ENCODE measurements around the gene BPIFB2. TPM values are rescaled to one million over a fixed set of nuclear protein-coding genes. Genes with fewer than 3 reads are reported as not detected.

BPIFB2 gene
- total and polyA plus RNA-seq, 11 donors = not detected

DNA sequence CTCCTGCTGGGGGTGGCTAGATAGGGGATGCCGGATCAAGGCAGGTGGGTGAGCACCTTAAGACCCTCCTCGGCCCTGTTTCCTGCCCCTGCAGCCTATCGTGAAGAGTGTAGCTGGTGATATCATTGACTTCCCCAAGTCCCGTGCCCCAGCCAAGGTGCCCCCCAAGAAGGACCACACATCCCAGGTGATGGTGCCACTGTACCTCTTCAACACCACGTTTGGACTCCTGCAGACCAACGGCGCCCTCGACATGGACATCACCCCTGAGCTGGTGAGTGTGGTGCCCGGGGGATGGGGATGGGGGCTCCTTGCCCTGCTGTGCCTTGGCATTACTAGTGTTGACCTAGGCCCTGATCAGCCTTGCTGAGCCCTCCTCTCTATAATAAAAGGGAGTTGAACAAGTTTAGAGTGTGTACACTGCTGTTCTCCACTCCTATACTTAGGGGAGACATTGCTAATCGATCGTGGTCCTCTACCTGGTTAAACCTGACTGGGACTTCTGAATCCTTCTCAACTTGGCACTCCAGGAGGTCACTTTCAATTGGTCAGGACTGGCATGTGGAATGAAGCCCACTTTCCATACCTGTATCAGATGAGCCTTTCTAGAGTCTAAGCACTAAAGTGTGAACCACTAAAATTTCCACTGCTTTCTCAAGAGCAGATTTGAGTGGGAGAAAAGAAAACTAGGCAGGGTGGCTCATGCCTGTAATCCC lies 57.2 kb downstream of the BPIFB2 start:
- intact Hi-C loops (cut with DNase I) = no loop called here
- WGBS, 4 donors = 90 to 94% (median 93%) methylated on average over 11 of the region's 11 CpGs
- DNase-seq = no peak

GRCh38 chr20:33065785-33066184 lies 58.3 kb downstream of the BPIFB2 start:
- Histone ChIP-seq H3K4me3 (no peak overlapping the region), H3K9me3 (no peaks in the 10 kb centered on the region), H3K36me3 (no peaks in the 10 kb centered on the region), H3K4me1 (no peaks in the 10 kb centered on the region), H3K27me3 (peaks cover 0 to 8% (median 0%) of the 10 kb centered on the region in 9 donors), H3K27ac (no peak overlapping the region)
- 84 to 95% (median 85%) methylated on average over 9 of the region's 9 CpGs for WGBS, 4 donors
- DNase-seq (no peak), ATAC-seq (no peak)
- TF ChIP-seq CTCF (IDR thresholded peaks at IDR 0.05) (no peak), POLR2A (IDR thresholded peaks at IDR 0.05) (no peak)
- intact Hi-C loops (cut with DNase I) = no loop called here

More for the DNA sequence above, 57.2 kb downstream of the BPIFB2 start:
- H3K4me3 ChIP-seq = no peak overlapping the region
- H3K27ac ChIP-seq = no peak overlapping the region
- H3K27me3 ChIP-seq = peaks cover 0 to 8% (median 0%) of the 10 kb centered on the region in 9 donors
- no peaks in the 10 kb centered on the region for H3K36me3 ChIP-seq
- no peaks in the 10 kb centered on the region for H3K4me1 ChIP-seq
- no peaks in the 10 kb centered on the region for H3K9me3 ChIP-seq
- no peak for TF ChIP-seq CTCF (IDR thresholded peaks at IDR 0.05)
- TF ChIP-seq POLR2A (IDR thresholded peaks at IDR 0.05) = no peak
- no peak for ATAC-seq

DNA sequence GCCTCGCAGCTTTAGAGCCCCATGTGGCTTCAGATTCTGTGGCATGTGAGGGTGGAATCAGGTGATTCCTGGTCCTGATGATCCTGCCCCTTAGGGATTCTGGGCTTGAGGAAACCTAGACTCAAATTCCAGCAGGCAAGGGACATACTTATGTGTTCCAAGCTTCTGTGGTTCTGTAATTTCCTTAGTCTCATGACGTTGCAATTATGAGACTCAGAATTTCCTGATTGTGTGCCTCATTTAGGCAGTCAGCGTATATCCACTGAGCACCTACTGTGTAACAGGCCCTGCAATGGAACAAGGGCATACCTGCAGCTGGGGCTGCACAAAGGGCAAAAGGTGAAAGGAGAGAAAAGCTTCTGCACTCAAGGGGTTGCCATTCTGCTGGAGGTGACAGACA lies 60.3 kb downstream of the BPIFB2 start:
- intact Hi-C loops (cut with DNase I) = no loop called here
- Histone ChIP-seq H3K4me3 (no peak overlapping the region), H3K27ac (no peak overlapping the region), H3K4me1 (no peaks in the 10 kb centered on the region), H3K9me3 (no peaks in the 10 kb centered on the region), H3K36me3 (no peaks in the 10 kb centered on the region), H3K27me3 (peaks cover 0 to 12% (median 0%) of the 10 kb centered on the region in 9 donors)
- DNase-seq (no peak), ATAC-seq (no peak)
- no peak for TF ChIP-seq CTCF (IDR thresholded peaks at IDR 0.05)
- WGBS, 4 donors = 68 to 81% (median 76%) methylated on average over 3 of the region's 3 CpGs

GRCh38 chr20:33068251-33068939 lies 60.9 kb downstream of the BPIFB2 start:
- no peak for DNase-seq
- no peaks in the 10 kb centered on the region for H3K36me3 ChIP-seq
- ATAC-seq = no peak
- peaks cover 0 to 12% (median 0%) of the 10 kb centered on the region in 9 donors for H3K27me3 ChIP-seq
- H3K4me1 ChIP-seq = no peaks in the 10 kb centered on the region
- H3K27ac ChIP-seq = no peak overlapping the region
- no peak for TF ChIP-seq POLR2A (IDR thresholded peaks at IDR 0.05)
- no peak for TF ChIP-seq CTCF (IDR thresholded peaks at IDR 0.05)
- WGBS, 4 donors = 77 to 85% (median 83%) methylated on average over 8 to 12 of the region's 12 CpGs
- intact Hi-C loops (cut with DNase I) = no loop called here
- no peak overlapping the region for H3K4me3 ChIP-seq
- no peaks in the 10 kb centered on the region for H3K9me3 ChIP-seq

All from heart left ventricle (tissue), 16 donors.